GM06990 (cell line): ENCODE measurements around the gene NEK11.

ENCODE experiments used
- DNase-seq: peaks from one replicate; pipeline ENCODE4 v3.0.0-alpha.2; 2011; ENCODE audit not compliant: insufficient read length; ENCODE audit errors: extremely low read depth
- H3K27me3 ChIP-seq: replicated peaks from 2 replicates; pipeline ENCODE4 v1.6.0; 2011; ENCODE audit warnings: low read length; ENCODE audit not compliant: control insufficient read depth, insufficient read depth
- H3K36me3 ChIP-seq: 2 replicates; pipeline ENCODE4 v1.5.1; 2011; ENCODE audit warnings: low read length; ENCODE audit not compliant: control insufficient read depth, insufficient read depth
- H3K4me3 ChIP-seq: replicated peaks from 2 replicates; pipeline ENCODE4 v1.5.1; 2011; ENCODE audit warnings: low read depth, mild to moderate bottlenecking, control low read depth, low read length
- TF ChIP-seq, protein P1 (sequence below): IDR thresholded peaks from 2 replicates; pipeline ENCODE4 v1.5.1; 2011; ENCODE audit warnings: low read length, control low read depth, mild to moderate bottlenecking, inconsistent platforms; ENCODE audit not compliant: insufficient read depth, poor library complexity, severe bottlenecking

Gene NEK11

DNA sequence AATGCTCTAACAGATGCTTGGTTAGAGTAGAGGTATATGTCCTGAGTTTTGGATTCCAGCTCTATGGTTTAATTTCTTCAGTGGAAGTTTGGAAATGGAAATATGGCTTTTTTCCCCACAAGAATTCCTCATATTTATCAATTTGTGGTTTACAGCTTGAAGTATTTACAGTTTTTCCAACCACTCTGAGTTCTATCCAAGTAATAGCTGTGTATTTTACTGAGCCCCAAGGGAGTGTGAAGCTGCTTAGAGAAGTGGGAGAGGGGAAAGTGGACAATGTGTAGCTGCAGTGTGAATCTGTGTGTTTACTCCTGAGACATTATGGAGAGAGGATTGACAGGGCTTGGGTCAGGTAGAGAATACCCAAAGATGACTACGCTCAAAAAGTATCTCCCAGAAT lies 54.5 kb downstream of the NEK11 start:
- TF ChIP-seq, protein P1, sequence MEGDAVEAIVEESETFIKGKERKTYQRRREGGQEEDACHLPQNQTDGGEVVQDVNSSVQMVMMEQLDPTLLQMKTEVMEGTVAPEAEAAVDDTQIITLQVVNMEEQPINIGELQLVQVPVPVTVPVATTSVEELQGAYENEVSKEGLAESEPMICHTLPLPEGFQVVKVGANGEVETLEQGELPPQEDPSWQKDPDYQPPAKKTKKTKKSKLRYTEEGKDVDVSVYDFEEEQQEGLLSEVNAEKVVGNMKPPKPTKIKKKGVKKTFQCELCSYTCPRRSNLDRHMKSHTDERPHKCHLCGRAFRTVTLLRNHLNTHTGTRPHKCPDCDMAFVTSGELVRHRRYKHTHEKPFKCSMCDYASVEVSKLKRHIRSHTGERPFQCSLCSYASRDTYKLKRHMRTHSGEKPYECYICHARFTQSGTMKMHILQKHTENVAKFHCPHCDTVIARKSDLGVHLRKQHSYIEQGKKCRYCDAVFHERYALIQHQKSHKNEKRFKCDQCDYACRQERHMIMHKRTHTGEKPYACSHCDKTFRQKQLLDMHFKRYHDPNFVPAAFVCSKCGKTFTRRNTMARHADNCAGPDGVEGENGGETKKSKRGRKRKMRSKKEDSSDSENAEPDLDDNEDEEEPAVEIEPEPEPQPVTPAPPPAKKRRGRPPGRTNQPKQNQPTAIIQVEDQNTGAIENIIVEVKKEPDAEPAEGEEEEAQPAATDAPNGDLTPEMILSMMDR, result no peak
- no peak overlapping the region for H3K4me3 ChIP-seq
- no peaks in the 10 kb centered on the region; the same call in 1 of the 2 replicates for H3K27me3 ChIP-seq
- no peak for DNase-seq
- no peaks in the 10 kb centered on the region for H3K36me3 ChIP-seq

DNA sequence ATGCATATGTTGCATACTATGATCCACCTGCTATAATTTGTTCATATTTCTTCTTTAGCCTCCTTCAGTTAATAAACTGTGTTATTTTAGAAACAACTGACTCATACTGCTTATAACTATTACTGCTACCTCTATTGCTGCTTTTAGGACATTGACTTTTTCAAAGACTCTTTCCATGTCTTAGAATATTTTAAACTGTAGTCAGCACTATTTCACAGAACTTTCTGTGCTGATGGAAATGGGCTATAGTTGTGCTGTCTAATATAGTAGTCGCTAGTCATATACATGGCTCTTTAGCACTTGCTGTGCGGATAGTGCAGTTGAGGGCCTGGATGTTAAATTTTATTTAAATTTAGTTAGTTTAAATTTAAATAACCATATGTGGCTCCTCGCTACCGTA lies 55.6 kb downstream of the NEK11 start:
- Histone ChIP-seq H3K36me3 (no peaks in the 10 kb centered on the region), H3K4me3 (no peak overlapping the region), H3K27me3 (no peaks in the 10 kb centered on the region; the same call in 1 of the 2 replicates)
- TF ChIP-seq, protein P1, result no peak
- DNase-seq, result no peak

DNA sequence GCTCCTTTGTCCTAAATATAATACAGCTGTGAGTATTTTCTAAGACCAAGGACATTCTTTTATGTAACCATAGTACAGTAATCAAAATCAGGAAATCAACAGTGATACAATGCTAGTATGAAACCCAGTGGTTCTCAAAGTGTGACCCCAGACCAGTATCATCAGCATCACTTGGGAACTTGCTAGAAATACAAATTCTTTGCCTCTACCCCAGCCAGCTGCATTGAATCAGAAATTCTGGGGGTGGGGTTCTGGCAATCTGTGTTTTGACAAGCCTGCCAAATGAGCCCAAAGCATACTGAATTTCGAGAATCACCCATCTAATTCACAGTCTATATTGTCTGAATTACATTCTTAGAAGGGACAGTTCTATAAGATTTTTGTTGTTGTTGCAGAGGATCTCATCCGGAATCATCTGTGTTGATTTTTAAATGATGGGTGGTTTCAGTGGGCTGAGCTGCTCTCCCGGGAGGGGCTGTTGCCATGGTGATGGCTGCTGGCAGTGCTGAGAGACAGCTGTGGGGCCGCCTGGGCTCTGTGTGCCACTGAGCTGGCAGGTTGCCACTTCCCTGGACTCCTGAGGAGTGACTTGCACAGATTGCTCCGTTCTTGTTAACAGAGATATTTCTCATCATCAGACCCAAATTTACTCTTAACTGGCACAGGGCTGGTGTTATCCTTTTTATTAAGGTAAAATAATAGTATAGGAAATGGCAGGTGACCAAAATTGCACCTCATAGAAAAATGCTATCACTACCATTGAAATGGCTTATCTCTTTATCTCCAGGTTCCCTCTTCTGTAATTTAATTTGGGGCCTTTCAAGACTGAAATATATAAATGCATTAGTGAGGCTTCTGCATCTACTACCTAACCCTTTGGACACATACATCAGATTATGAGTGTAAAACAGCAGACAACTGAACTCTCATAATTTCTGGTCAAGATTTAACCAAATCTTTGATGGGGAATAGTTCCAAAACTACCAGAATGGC lies 56.5 kb downstream of the NEK11 start:
- TF ChIP-seq, protein P1, result no peak
- Histone ChIP-seq H3K4me3 (no peak overlapping the region), H3K36me3 (no peaks in the 10 kb centered on the region), H3K27me3 (no peaks in the 10 kb centered on the region; the same call in 1 of the 2 replicates)
- DNase-seq, result peak; percentile 3

DNA sequence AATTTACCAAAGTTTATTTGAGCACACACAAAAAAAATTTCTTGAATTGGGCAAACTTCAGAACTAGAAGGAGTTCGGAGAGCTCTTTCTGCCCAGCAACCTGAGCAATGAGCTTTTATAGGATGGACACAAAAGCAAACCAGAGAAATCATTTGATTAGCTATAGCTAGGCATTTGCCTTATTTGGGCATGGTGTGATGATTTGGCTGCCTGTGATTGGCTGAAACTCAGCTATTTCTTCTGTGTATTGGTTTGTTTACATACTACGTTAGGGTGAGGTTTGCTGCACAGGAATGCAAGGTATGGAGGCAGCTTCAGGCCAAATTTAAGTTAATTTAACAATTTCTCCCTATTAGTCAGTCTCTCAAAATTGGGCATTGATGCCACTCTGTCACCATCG lies 65.1 kb downstream of the NEK11 start:
- DNase-seq, result no peak
- TF ChIP-seq, protein P1, result no peak
- Histone ChIP-seq H3K36me3 (no peaks in the 10 kb centered on the region), H3K27me3 (no peaks in the 10 kb centered on the region), H3K4me3 (no peak overlapping the region)

DNA sequence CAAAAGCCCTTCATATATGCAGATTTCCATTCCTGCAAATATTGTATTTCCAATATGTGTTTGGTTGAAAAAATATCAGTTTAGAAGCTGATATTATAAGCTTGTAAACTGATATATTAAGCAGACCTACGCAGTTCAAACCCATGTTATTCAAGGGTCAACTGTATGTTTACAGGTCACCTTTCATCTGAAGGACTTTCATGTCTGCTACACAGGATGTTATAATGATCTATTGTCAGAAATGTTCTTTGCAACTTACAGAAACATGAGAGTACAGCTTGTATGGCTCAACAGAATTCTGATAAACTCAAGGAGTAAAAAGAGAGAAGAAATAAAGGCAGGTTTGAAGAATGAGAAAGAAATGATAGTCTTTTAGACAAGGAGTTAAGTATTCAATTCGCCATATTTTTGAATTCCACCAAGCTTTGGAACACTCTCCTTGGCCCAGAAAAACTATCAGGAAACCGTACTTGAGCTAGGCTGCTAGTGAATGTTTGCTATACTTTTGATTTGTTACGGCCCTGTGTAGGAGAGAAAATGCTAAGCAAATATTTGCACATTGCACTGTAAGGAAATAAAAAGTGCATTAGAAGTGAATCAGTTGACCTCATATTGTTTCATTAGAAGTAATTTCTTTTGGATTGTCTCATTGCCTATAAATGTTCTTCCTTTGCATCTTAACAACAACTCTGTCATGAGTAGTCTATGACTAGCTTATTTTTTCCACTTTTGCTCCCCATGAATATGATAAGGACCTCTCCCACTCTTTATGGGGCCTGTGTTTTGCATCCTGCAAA lies 81.2 kb downstream of the NEK11 start:
- Histone ChIP-seq H3K27me3 (no peaks in the 10 kb centered on the region), H3K4me3 (no peak overlapping the region), H3K36me3 (no peaks in the 10 kb centered on the region)
- no peak for DNase-seq
- TF ChIP-seq, protein P1, result no peak
